HUES48 (cell line): ENCODE results near the gene NAGS.
"Not testable (repeated sequence)": the region's sequence is repeated elsewhere in the genome, so short reads cannot be mapped to it uniquely, and the experiment has no call there.

Source experiments
- H3K27ac ChIP-seq: one replicate; pipeline ENCODE4 v1.7.0; 2013; ENCODE audit warnings: low read depth, low read length, inconsistent platforms
- H3K27me3 ChIP-seq: 2 replicates; pipeline ENCODE4 v1.6.1; 2013; ENCODE audit warnings: mild to moderate bottlenecking, low read length; ENCODE audit not compliant: control insufficient read depth, insufficient read depth
- H3K36me3 ChIP-seq: 2 replicates; pipeline ENCODE4 v1.6.1; 2013; ENCODE audit warnings: low read length; ENCODE audit not compliant: control insufficient read depth, insufficient read depth
- H3K4me1 ChIP-seq: 2 replicates; pipeline ENCODE4 v1.6.1; 2013; ENCODE audit warnings: mild to moderate bottlenecking, low read length; ENCODE audit not compliant: control insufficient read depth, insufficient read depth
- H3K4me3 ChIP-seq: 2 replicates; pipeline ENCODE4 v1.5.1; 2013; ENCODE audit warnings: mild to moderate bottlenecking, low read depth, low read length
- H3K9ac ChIP-seq: 2 replicates; pipeline ENCODE4 v1.6.1; 2013; ENCODE audit warnings: mild to moderate bottlenecking, low read depth, low read length, moderate library complexity
- H3K9me3 ChIP-seq: 2 replicates; pipeline ENCODE4 v1.6.1; 2013; ENCODE audit warnings: low read length; ENCODE audit not compliant: control insufficient read depth, insufficient read depth

NAGS gene

GRCh38 chr17:44024271-44024663 is 19.8 kb downstream of the NAGS start:
- Histone ChIP-seq H3K36me3 (peaks cover 38% of the 10 kb centered on the region), H3K27ac (no peak overlapping the region), H3K4me1 (no peaks in the 10 kb centered on the region), H3K4me3 (no peak overlapping the region), H3K27me3 (no peaks in the 10 kb centered on the region), H3K9me3 (no peaks in the 10 kb centered on the region), H3K9ac (no peak overlapping the region)

GRCh38 chr17:44024853-44025252 is 20.4 kb downstream of the NAGS start:
- Histone ChIP-seq H3K9me3 (no peaks in the 10 kb centered on the region), H3K4me3 (no peak overlapping the region), H3K4me1 (no peaks in the 10 kb centered on the region), H3K27ac (no peak overlapping the region), H3K9ac (no peak overlapping the region), H3K36me3 (peaks cover 44% of the 10 kb centered on the region), H3K27me3 (no peaks in the 10 kb centered on the region)

GRCh38 chr17:44029736-44030135 is 25.3 kb downstream of the NAGS start:
- no peaks in the 10 kb centered on the region for H3K4me1 ChIP-seq
- H3K9ac ChIP-seq: no peak overlapping the region
- no peaks in the 10 kb centered on the region for H3K27me3 ChIP-seq
- H3K36me3 ChIP-seq: peaks cover 61% of the 10 kb centered on the region
- no peak overlapping the region for H3K4me3 ChIP-seq
- no peaks in the 10 kb centered on the region for H3K9me3 ChIP-seq
- no peak overlapping the region for H3K27ac ChIP-seq

DNA sequence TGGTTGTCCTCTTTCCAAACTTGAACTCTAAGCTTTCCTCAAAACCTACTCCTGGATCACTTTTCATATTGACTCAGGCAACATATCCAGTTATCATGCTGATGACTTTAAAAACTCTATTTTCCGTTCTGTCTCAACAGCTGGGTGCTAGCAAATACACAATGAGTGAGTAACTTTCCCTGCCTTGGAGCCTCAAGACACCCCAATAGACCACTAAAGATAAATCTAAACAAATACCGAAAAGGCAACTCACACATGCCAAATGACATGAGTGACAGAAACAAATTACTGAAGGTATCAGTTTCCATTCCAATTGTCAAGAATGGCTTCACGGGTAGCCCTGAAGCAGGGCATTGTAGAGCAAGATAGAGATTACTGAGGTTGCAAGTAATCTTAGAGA is 26.1 kb downstream of the NAGS start:
- Histone ChIP-seq H3K9me3 (no peaks in the 10 kb centered on the region), H3K4me3 (no peak overlapping the region), H3K27ac (no peak overlapping the region), H3K4me1 (no peaks in the 10 kb centered on the region), H3K27me3 (no peaks in the 10 kb centered on the region), H3K36me3 (peaks cover 61% of the 10 kb centered on the region), H3K9ac (no peak overlapping the region)

- H3K9me3 ChIP-seq: no peaks in the 10 kb centered on the region
- H3K4me1 ChIP-seq: no peaks in the 10 kb centered on the region
- peaks cover 78% of the 10 kb centered on the region for H3K36me3 ChIP-seq
- no peak overlapping the region for H3K9ac ChIP-seq
- no peak overlapping the region for H3K27ac ChIP-seq
- H3K27me3 ChIP-seq: no peaks in the 10 kb centered on the region
- no peak overlapping the region for H3K4me3 ChIP-seq
These were observed 29.5 kb downstream of the NAGS start for GRCh38 chr17:44033861-44034408.

GRCh38 chr17:44034688-44035087 is 30.3 kb downstream of the NAGS start:
- not testable (repeated sequence) for H3K9me3 ChIP-seq, H3K4me1 ChIP-seq, H3K9ac ChIP-seq, H3K27me3 ChIP-seq, H3K27ac ChIP-seq, H3K4me3 ChIP-seq
- H3K36me3 ChIP-seq: peaks cover 74% of the 10 kb centered on the region

- H3K9ac ChIP-seq: no peak overlapping the region
- no peak overlapping the region for H3K27ac ChIP-seq
- no peaks in the 10 kb centered on the region for H3K4me1 ChIP-seq
- H3K9me3 ChIP-seq: no peaks in the 10 kb centered on the region
- no peaks in the 10 kb centered on the region for H3K27me3 ChIP-seq
- H3K36me3 ChIP-seq: peaks cover 59% of the 10 kb centered on the region
- no peak overlapping the region for H3K4me3 ChIP-seq
These were observed 33.0 kb downstream of the NAGS start for GRCh38 chr17:44037471-44037870.

DNA sequence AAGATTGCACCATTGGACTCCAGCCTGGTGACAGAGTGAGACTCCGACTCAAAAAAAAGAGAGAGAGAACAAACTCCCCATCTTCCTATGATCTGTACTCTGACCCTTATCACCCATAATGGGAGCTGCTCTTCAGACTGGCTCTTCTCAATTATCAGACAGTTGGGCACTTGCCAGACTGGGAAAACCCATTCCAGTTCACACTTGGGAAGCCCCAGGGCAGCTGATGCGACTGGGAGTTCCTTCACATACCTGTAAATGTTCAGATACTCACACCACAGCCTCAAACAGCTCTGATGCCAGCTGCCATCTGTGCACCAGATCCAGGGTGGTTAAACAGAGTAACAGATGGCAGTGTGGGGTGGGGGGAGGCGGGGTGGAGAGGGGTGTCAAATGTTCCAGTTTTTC is 34.2 kb downstream of the NAGS start:
- peaks cover 55% of the 10 kb centered on the region for H3K36me3 ChIP-seq
- no peak overlapping the region for H3K4me3 ChIP-seq
- H3K4me1 ChIP-seq: no peaks in the 10 kb centered on the region
- no peaks in the 10 kb centered on the region for H3K27me3 ChIP-seq
- H3K27ac ChIP-seq: no peak overlapping the region
- no peak overlapping the region for H3K9ac ChIP-seq
- no peaks in the 10 kb centered on the region for H3K9me3 ChIP-seq

- no peak overlapping the region for H3K9ac ChIP-seq
- peaks cover 47% of the 10 kb centered on the region for H3K36me3 ChIP-seq
- no peaks in the 10 kb centered on the region for H3K9me3 ChIP-seq
- H3K4me3 ChIP-seq: no peak overlapping the region
- no peak overlapping the region for H3K27ac ChIP-seq
- H3K4me1 ChIP-seq: peaks cover 5% of the 10 kb centered on the region; the same call in 1 of the 2 replicates
- H3K27me3 ChIP-seq: no peaks in the 10 kb centered on the region
These were observed 35.6 kb downstream of the NAGS start for GRCh38 chr17:44039829-44040635.

GRCh38 chr17:44043272-44043696 is 38.9 kb downstream of the NAGS start:
- Histone ChIP-seq H3K36me3 (peaks cover 38% of the 10 kb centered on the region), H3K4me1 (peaks cover 5% of the 10 kb centered on the region; the same call in 1 of the 2 replicates), H3K9ac (no peak overlapping the region), H3K4me3 (no peak overlapping the region), H3K27me3 (no peaks in the 10 kb centered on the region), H3K9me3 (no peaks in the 10 kb centered on the region), H3K27ac (peak overlapping the region; percentile 20)

- Histone ChIP-seq H3K36me3 (peaks cover 41% of the 10 kb centered on the region), H3K9ac (no peak overlapping the region), H3K4me3 (no peak overlapping the region), H3K9me3 (no peaks in the 10 kb centered on the region), H3K27ac (no peak overlapping the region), H3K27me3 (no peaks in the 10 kb centered on the region), H3K4me1 (peaks cover 5% of the 10 kb centered on the region; the same call in 1 of the 2 replicates)
These were observed 39.6 kb downstream of the NAGS start for GRCh38 chr17:44044071-44044470.
